ENCODE data around the gene GALK1. TPM values are rescaled to one million over a fixed set of nuclear protein-coding genes. Genes with fewer than 3 reads are reported as not detected.

The GALK1 gene
- total RNA-seq, 1 experiment from 2014 or later: 35.8 TPM

- Histone ChIP-seq H3K4me1 (ENCODE audit: control insufficient read depth, insufficient read depth, low read length) (peaks cover 24% of the 10 kb centered on the region), H3K9me3 (ENCODE audit: control insufficient read depth, insufficient read depth, low read depth, low read length) (no peaks in the 10 kb centered on the region), H3K27ac (ENCODE audit: low read length) (peak overlapping the region; percentile 40; the same call in 1 of the 2 replicates), H3K36me3 (ENCODE audit: control insufficient read depth, insufficient read depth, low read length) (peaks cover 28% of the 10 kb centered on the region), H3K27me3 (ENCODE audit: control insufficient read depth, insufficient read depth, low read length) (no peaks in the 10 kb centered on the region), H3K4me3 (ENCODE audit: low read depth in 2 of 2, low read length in 2 of 2) (peak overlapping the region; percentile 94 to 95)
- in situ Hi-C loops (cut with HindIII; ENCODE audit: low pct_unique_long_range_greater_than_20kb, low sequenced_read_pairs): no loop called here
- no peak for DNase-seq (ENCODE audit: low read depth, low spot score)
- CTCF ChIA-PET: interaction anchor here (0.6 kb wide), 1 partner anchor 81 kb away, joined by 7 read pairs; no protein-coding TSS in a partner anchor
- no TSS peak for BruUV-seq (replicated peaks)
- no peak for ATAC-seq
- intact Hi-C loops (cut with micrococcal nuclease; ENCODE audit: unreplicated experiment): no loop called here
- POLR2A ChIA-PET: interaction anchor here (0.6 to 0.9 kb wide), 2 partner anchors 31 to 78 kb away, joined by 3 read pairs; partner anchors contain the start of gene WBP2
- TF ChIP-seq SIN3A (IDR thresholded peaks at IDR 0.05; ENCODE audit: borderline replicate concordance, insufficient read depth, low read depth, low read length): no peak
- TF ChIP-seq, protein P1, sequence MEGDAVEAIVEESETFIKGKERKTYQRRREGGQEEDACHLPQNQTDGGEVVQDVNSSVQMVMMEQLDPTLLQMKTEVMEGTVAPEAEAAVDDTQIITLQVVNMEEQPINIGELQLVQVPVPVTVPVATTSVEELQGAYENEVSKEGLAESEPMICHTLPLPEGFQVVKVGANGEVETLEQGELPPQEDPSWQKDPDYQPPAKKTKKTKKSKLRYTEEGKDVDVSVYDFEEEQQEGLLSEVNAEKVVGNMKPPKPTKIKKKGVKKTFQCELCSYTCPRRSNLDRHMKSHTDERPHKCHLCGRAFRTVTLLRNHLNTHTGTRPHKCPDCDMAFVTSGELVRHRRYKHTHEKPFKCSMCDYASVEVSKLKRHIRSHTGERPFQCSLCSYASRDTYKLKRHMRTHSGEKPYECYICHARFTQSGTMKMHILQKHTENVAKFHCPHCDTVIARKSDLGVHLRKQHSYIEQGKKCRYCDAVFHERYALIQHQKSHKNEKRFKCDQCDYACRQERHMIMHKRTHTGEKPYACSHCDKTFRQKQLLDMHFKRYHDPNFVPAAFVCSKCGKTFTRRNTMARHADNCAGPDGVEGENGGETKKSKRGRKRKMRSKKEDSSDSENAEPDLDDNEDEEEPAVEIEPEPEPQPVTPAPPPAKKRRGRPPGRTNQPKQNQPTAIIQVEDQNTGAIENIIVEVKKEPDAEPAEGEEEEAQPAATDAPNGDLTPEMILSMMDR (IDR thresholded peaks at IDR 0.05): no peak
- no peak for TF ChIP-seq REST (IDR thresholded peaks at IDR 0.05; ENCODE audit: insufficient read depth in 1 of 2, low read depth in 2 of 2, low read length in 1 of 2)
- TF ChIP-seq POLR2AphosphoS5 (IDR thresholded peaks at IDR 0.05; ENCODE audit: low read depth, low read length): no peak
- no peak for TF ChIP-seq TCF7L2 (IDR thresholded peaks at IDR 0.05; ENCODE audit: low read depth, low read length)
Measured at GRCh38 chr17:75777296-75777922, 12.4 kb upstream of the GALK1 start.

DNA sequence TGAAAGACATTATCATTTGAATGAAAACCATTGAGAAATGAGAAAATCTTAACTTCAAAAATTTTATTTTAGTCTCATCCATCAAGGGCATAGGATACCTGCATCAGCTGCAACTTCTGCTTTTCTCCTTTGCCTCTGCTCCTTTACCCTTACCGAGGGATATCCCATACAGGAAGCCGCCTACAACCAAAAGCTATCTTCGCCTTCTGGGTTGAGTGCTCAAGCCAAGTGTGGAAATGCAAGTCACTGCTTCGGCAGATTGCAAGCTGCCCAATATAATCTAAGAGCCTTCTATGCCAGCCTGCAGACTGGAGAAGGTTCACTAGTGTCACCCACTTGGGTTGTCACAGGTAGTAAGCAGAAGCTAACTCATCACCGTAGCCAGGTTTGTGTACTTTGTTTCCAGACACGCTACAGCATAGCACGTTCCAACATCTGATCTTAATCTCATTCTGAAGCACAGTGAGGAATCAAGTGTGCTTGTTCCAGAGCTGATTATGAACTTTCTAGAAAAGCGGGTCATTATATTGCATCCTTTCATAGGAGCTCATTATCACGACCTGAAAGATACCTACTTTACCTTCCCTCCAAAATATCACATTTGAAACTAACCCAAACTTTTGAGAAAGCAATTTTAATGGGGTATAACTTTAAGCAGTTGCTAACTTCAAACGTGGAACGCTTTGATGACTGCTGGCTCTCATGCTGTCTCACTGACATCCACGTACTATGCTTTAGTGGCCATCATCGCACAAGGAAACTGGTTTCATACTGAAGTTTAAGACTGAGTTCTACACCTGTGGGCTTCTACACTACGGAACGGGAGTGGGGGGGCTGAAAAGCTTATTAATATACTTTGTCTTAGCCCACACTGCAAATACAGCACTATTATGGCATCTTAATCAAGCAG, 11.6 kb upstream of the GALK1 start:
- no peak for ATAC-seq
- no TSS peak for BruUV-seq (replicated peaks)
- intact Hi-C loops (cut with micrococcal nuclease; ENCODE audit: unreplicated experiment): no loop called here
- TF ChIP-seq SIN3A (IDR thresholded peaks at IDR 0.05; ENCODE audit: borderline replicate concordance, insufficient read depth, low read depth, low read length) (0 out of 2 replicates have a peak, but pooled peaks have one; percentile 1), REST (IDR thresholded peaks at IDR 0.05; ENCODE audit: insufficient read depth in 1 of 2, low read depth in 2 of 2, low read length in 1 of 2) (no peak), POLR2AphosphoS5 (IDR thresholded peaks at IDR 0.05; ENCODE audit: low read depth, low read length) (peak; percentile 65), TCF7L2 (IDR thresholded peaks at IDR 0.05; ENCODE audit: low read depth, low read length) (no peak)
- Histone ChIP-seq H3K4me3 (ENCODE audit: low read depth in 2 of 2, low read length in 2 of 2) (peak overlapping the region in 1 of 2 experiments; percentile 95; a peak in 2 of 4 replicates), H3K36me3 (ENCODE audit: control insufficient read depth, insufficient read depth, low read length) (peaks cover 28% of the 10 kb centered on the region), H3K9me3 (ENCODE audit: control insufficient read depth, insufficient read depth, low read depth, low read length) (no peaks in the 10 kb centered on the region), H3K27ac (ENCODE audit: low read length) (peak overlapping the region; percentile 40; the same call in 1 of the 2 replicates), H3K4me1 (ENCODE audit: control insufficient read depth, insufficient read depth, low read length) (peaks cover 24% of the 10 kb centered on the region), H3K27me3 (ENCODE audit: control insufficient read depth, insufficient read depth, low read length) (no peaks in the 10 kb centered on the region)
- CTCF ChIA-PET: interaction anchor here (1.0 kb wide), 1 partner anchor 53 kb away, joined by 3 read pairs; no protein-coding TSS in a partner anchor
- in situ Hi-C loops (cut with HindIII; ENCODE audit: low pct_unique_long_range_greater_than_20kb, low sequenced_read_pairs): no loop called here
- POLR2A ChIA-PET: interaction anchor here (0.7 to 1.2 kb wide), 4 partner anchors 12 to 101 kb away, joined by 3 to 7 read pairs (median 3); partner anchors contain the start of genes GALK1 and WBP2
- no peak for DNase-seq (ENCODE audit: low read depth, low spot score)

Data from Panc1 (cell line).